ENCODE results near the gene KDM5B. TPM values are rescaled to one million over a fixed set of nuclear protein-coding genes. Genes with fewer than 3 reads are reported as not detected.

The KDM5B gene
- total and polyA plus RNA-seq, 9 of the 15 experiments (the other 6 are each of a cell fraction or from before 2014, with no cell fraction given), result 15.4 to 90.6 (median 57.1) TPM

- Histone ChIP-seq H2AFZ (ENCODE audit: low read depth, low read length) (no peak overlapping the region), H3K4me3 (no peak overlapping the region), H3K27ac (ENCODE audit: extremely low read depth, low read depth, low read length) (no peak overlapping the region), H3K9ac (ENCODE audit: insufficient read depth in 1 of 2, low read depth in 2 of 2, low read length in 2 of 2) (no peak overlapping the region), H3K9me3 (replicated peaks; ENCODE audit: control insufficient read depth, insufficient read depth, low read depth, low read length) (no peaks in the 10 kb centered on the region), H3K4me2 (ENCODE audit: insufficient read depth, low read length) (no peak overlapping the region), H4K20me1 (replicated peaks; ENCODE audit: control insufficient read depth, insufficient read depth, low read length) (peaks cover 2% of the 10 kb centered on the region; the same call in 1 of the 2 replicates), H3K79me2 (ENCODE audit: control insufficient read depth, insufficient read depth, low read length) (peaks cover 98% of the 10 kb centered on the region), H3K36me3 (ENCODE audit: control insufficient read depth, insufficient read depth, low read length) (peaks cover 11% of the 10 kb centered on the region; the same call in 1 of the 3 replicates), H3K9me1 (ENCODE audit: control insufficient read depth, insufficient read depth, low read length) (peaks cover under 1% of the 10 kb centered on the region), H3K27me3 (ENCODE audit: control insufficient read depth in 2 of 2, insufficient read depth in 2 of 2, low read length in 2 of 2) (no peaks in the 10 kb centered on the region), H3K4me1 (replicated peaks in 1 of 2; ENCODE audit: control insufficient read depth in 2 of 2, insufficient read depth in 2 of 2, low read length in 2 of 2) (peaks cover 16 to 17% of the 10 kb centered on the region in 2 experiments; a peak in 4 of 5 replicates)
- DNase-seq (ENCODE audit: extremely low read depth in 1 of 4, low spot score in 3 of 4) (no peak), FAIRE-seq (no peak), ATAC-seq (no peak)
- in situ Hi-C loops (cut with MboI), result no loop called here
- CTCF ChIA-PET (ENCODE audit: low intra/inter-chr PET ratio), result no interaction called here
- POLR2A ChIA-PET, result interaction anchor here (1.5 to 1.6 kb wide), 2 partner anchors 9 to 11 kb away, joined by 4 to 5 read pairs; no protein-coding TSS in a partner anchor
- 63% methylated on average over 2 of the region's 2 CpGs for WGBS (ENCODE audit: insufficient coverage, low coverage, missing lambda C conversion rate)
- intact Hi-C loops (cut with micrococcal nuclease), result loop anchor here (10.0 kb wide), 1 partner anchor 647 kb away; no protein-coding TSS in a partner anchor
- no TSS peak for BruUV-seq (replicated peaks)
- TF ChIP-seq PYGO2 (tag; IDR thresholded peaks at IDR 0.05) (no peak), SIRT6 (IDR thresholded peaks at IDR 0.05; ENCODE audit: low read depth, low read length) (no peak), FIP1L1 (IDR thresholded peaks at IDR 0.05; ENCODE audit: low read depth, low read length, poor library complexity, severe bottlenecking) (no peak), MBD1 (CRISPR knock-in tag; IDR thresholded peaks at IDR 0.05) (no peak), VEZF1 (CRISPR knock-in tag; IDR thresholded peaks at IDR 0.05) (no peak), ZBTB17 (CRISPR knock-in tag; IDR thresholded peaks at IDR 0.05) (no peak), CEBPB (tag; IDR thresholded peaks at IDR 0.05) (peak; percentile 51), PCBP2 (IDR thresholded peaks at IDR 0.05; ENCODE audit: low read depth, low read length, poor library complexity, severe bottlenecking) (no peak), CEBPG (CRISPR knock-in tag; IDR thresholded peaks at IDR 0.05) (no peak), CEBPG (tag; conservative IDR thresholded peaks at IDR 0.05 in 1 of 2, IDR thresholded peaks at IDR 0.05 in 1 of 2) (0 out of 4 replicates have a peak, but pooled peaks of 1 of the 2 experiments have one; percentile 24), PHF20 (IDR thresholded peaks at IDR 0.05; ENCODE audit: partially characterized antibody) (no peak), PTRF (tag; IDR thresholded peaks at IDR 0.05) (no peak), TCFL5 (CRISPR knock-in tag; conservative IDR thresholded peaks at IDR 0.05) (no peak), ZNF609 (CRISPR knock-in tag; IDR thresholded peaks at IDR 0.05; ENCODE audit: borderline replicate concordance) (no peak)
Observed at GRCh38 chr1:202802034-202802433, 6.2 kb downstream of the KDM5B start.

All from K562 (cell line).